Stimulated activated CD4-positive, alpha-beta T cell treated with anti-CD3 and anti-CD28 coated beads, Interleukin-4, amount 100 ng/mL, for 24 hours (primary cell): ENCODE data around the gene DTX4.

ENCODE experiments used
- DNase-seq: peaks from one replicate; pipeline ENCODE4 v3.0.0-alpha.2; 2020

The DTX4 gene

DNA sequence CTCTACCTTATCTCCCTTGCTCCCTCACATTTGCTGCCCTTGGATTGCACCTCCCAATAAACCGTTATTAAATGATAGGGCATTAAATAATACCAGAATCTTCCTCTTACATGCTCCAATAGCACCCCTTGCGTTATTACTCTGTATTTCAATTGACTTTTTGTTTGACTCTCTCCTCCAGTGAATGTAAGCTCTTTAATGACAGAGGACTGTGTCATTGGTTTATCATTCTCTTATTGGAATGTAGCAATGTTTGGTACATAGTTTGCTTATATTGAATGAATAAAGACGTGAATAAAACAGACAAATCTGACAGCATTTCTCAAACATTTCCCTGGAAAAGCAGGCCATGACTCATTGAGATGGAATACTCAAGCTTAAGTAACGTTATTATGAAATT is 49.5 kb downstream of the DTX4 start:
- no peak for DNase-seq

DNA sequence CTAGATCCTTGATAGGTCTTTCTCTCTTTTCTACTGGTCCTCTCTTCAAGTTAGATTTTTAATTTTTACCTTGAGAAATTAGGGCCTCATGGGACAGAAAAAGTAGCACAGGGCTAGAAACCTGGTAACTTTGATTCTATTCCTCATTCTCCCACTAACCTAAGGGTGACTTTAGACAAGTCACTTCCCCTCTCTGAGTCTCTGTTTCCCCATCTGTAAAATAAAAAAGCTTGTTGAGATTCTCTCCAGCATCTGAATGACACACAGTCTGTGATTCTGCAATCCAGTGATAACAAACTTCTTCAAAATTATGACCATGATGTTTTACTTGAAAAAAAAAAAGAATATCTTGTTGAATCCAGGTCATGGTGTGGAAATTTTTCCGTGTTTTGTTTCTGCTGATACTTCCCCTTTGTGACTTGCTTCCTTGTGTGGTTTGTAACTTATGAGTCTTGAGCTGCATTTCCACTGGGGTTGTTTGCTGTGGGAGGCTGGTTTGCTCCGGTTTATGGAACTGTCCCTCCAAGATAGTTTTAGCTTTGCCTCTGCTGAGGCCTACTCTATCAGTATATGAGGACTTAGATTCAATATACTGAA is 50.6 kb downstream of the DTX4 start:
- DNase-seq, result no peak

DNA sequence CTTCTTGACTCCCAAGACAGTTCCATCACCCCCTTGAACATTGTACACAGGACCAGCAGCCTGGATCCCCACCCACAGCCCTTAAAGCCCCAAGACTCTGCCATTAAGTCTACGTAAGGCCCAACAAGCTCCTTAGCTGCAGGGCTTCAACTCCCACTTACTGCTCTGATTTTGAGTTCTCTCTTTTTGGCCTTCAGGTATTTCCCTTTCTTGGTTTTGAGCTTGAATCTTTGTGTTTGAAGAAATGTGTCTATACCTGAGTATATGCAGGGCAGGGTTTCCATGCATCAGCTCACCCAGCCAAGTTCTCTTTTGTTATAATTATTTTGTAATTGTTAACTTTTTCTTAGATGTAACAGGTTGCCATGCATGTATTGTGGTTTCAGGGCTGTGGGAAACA is 51.2 kb downstream of the DTX4 start:
- no peak for DNase-seq

DNA sequence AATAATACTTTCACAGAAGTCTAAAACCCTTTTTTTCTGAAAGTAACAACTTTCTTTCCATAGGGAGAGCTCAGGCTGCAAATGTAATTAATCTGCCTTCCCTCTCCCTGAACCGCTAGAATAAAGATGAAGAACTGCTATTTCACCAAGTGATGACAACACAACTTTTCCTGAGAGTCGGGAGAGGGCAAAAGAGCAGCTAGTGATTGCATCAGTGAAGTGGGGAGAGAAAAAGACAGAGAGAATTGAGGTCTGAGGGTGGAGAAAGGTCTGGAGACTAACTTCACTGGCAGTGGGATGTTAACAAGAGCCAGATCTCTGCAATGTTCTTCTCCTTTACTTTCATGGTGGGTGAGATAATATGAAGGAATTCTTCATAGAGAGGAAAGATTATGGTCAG is 51.7 kb downstream of the DTX4 start:
- DNase-seq, result no peak

DNA sequence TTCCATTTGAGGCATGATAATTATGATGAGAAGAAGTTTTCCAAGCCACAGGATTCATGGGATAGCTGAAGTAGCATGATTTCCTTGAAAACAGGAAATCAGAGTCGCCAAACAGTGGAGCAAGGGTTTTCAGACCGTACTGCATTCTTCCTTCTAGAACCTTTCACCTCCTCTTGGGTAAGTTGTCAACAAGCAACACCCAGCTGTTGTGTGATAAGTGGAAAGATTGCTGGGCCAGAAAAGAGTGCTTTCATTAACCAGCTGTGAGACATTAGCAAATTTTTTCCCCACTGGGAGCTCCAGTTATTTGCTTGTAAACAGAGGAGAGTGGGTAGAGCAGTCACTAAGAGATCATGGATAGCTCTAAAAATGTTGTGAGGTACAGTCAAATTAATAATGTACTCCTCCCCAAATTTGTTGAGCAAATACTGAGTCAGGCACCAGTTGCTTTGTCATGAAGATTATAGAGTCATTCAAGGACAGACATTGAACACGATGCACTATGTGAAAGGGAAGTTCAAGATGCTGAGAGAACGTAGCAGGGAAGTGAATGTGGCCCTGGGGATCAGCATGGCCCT is 52.5 kb downstream of the DTX4 start:
- DNase-seq, result no peak

DNA sequence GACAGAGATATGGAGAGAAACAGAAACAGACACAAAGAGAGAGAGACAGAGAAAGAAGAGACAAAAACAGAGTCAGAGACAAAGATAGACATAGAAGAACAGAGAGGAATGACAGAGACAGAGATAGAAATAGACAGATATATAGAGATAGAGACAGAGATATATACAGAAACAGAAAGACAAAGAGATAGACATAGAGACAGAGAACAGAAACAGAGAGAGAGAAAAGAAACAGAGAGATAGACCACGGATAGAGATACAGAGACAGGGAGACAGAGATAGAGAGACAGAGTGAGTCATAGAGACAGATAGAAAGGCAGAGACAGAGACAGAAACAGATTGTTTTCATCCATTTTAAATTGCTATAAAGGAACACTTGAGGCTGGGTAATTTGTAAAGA is 53.1 kb downstream of the DTX4 start:
- DNase-seq, result no peak

- no peak for DNase-seq
These were observed 54.5 kb downstream of the DTX4 start for GRCh38 chr11:59226396-59226795.

DNA sequence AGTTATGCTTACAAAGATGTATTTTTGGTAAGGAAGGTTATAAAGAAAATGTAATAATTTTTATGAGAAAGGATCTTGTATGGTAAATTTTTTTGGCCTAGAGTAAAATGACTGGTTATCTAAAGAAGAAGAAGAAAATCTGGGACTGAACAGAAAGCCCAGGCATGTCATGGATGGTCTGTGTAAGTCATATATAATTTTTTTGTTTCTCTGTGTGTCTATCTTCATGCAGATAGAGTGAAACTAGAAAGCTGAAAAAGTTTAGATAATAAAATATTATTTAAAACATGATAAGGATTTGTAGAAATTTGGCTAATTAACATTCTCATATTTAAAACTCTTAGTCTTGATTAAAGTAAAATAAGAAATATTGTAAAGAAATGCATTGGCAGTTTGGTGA is 68.4 kb downstream of the DTX4 start:
- no peak for DNase-seq

DNA sequence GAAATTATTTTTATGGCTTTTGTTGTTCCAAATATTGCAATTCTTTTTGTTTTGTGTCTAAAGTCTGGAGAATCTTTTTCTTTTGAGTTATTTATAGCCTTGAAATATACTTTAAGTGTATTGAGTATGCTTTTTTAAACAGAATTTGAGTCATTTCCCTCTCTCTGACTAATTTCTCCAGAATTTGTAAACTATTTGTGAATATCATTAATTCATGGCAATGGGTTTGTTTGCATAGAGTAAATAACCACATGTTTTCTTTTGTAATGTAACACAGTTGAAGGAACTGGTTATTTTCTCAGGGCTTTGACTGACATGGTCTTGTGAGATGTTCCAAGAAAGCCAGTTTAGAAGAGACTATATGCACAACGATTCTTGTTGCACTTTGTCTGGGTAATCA is 71.7 kb downstream of the DTX4 start:
- no peak for DNase-seq

GRCh38 chr11:59247531-59248227 is 75.7 kb downstream of the DTX4 start:
- DNase-seq, result no peak

- no peak for DNase-seq
These were observed 77.6 kb downstream of the DTX4 start for GRCh38 chr11:59249535-59249934.

DNA sequence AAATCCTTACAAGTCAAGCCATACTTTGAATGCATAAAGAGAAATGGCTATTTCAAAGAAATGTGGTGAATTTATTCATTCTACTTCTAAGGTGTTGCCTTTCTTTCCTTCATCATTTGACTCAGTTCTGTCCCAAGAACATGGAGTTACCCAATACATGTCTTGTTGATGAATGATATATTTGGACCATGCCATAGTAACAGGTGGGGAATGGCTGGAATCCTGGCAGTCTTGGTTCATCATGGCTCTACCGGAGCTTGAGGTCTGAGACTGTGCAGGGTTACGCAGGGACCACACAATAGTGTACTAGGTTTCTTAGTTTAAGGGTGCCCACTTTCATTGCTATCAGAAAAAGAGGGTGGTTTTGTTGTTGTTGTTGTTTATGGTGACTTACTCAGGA is 81.1 kb downstream of the DTX4 start:
- DNase-seq, result no peak

DNA sequence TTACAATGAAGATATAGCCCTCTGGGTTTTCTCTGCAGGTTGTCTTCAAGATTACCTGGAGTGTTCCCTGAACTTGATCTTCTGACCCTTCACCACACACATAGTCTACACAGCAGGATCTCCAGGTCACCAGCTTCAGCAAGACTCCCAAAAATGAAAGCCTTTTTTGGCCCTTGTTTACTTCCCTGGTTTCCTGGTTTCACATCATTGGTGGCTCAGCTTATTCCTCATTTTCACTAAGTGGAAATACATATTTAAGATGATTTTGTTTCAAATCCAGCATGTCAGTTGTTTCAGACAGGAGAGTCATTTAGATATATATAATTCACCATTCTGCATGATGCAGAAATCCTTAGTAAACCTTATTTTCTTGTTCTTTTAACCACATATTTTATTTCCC is 82.4 kb downstream of the DTX4 start:
- DNase-seq, result no peak

GRCh38 chr11:59255281-59255680 is 83.3 kb downstream of the DTX4 start:
- DNase-seq, result no peak
